ENCODE measurements around the gene SUGCT.
A peak's percentile ranks its signal among the peaks of the same experiment; 100 is the strongest.

Gene SUGCT

GRCh38 chr7:40546616-40547501 is 412.1 kb downstream of the SUGCT start:
- H3K27ac Mint-ChIP-seq: no peak overlapping the region

DNA sequence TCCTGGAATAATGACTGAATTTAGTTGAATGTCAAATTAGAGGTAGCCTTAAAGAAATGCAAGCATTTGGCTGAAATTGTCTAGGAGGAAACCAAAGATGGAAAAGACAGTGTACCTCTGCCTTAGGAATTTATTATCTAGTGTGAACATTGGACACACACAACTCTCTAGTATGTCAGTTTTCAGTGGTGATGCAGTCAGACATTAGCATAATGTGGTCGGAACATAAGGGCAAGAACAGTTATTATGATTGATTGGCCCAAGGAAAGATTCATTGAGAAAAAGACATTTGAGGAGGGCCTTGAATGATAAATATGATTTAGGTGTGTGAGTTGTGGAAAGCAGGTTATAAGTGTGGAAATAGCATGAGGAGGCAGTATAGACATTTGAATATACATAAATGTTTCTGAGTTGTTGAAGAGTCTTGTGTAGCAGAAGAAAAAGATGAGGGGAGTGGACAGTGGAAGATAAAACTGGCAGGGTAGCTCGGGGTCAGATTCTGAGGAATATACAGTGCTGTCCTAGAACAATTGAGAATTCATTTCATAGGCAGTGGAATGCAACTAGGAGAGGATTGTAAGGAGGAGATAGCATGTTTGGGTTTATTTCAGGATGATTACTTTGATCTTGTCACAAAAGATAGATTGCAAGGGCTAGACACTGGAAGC is 414.7 kb downstream of the SUGCT start:
- no peaks in the 10 kb centered on the region for H3K9me3 Mint-ChIP-seq
- no peaks in the 10 kb centered on the region for H3K36me3 Mint-ChIP-seq
- no peak for ATAC-seq
- no peaks in the 10 kb centered on the region for H3K4me1 Mint-ChIP-seq
- no peak overlapping the region for H3K4me3 Mint-ChIP-seq
- no peak overlapping the region for H3K27ac Mint-ChIP-seq
- H3K27me3 Mint-ChIP-seq: no peaks in the 10 kb centered on the region

More at GRCh38 chr7:40546616-40547501, 412.1 kb downstream of the SUGCT start:
- no peaks in the 10 kb centered on the region for H3K9me3 Mint-ChIP-seq
- ATAC-seq: no peak
- H3K4me1 Mint-ChIP-seq: no peaks in the 10 kb centered on the region
- H3K27me3 Mint-ChIP-seq: no peaks in the 10 kb centered on the region
- H3K36me3 Mint-ChIP-seq: no peaks in the 10 kb centered on the region
- no peak overlapping the region for H3K4me3 Mint-ChIP-seq

GRCh38 chr7:40551685-40552576 is 417.1 kb downstream of the SUGCT start:
- no peaks in the 10 kb centered on the region for H3K36me3 Mint-ChIP-seq
- H3K9me3 Mint-ChIP-seq: no peaks in the 10 kb centered on the region
- no peak overlapping the region for H3K27ac Mint-ChIP-seq
- peak; percentile 47 for ATAC-seq
- H3K4me3 Mint-ChIP-seq: no peak overlapping the region
- H3K4me1 Mint-ChIP-seq: no peaks in the 10 kb centered on the region
- H3K27me3 Mint-ChIP-seq: no peaks in the 10 kb centered on the region

DNA sequence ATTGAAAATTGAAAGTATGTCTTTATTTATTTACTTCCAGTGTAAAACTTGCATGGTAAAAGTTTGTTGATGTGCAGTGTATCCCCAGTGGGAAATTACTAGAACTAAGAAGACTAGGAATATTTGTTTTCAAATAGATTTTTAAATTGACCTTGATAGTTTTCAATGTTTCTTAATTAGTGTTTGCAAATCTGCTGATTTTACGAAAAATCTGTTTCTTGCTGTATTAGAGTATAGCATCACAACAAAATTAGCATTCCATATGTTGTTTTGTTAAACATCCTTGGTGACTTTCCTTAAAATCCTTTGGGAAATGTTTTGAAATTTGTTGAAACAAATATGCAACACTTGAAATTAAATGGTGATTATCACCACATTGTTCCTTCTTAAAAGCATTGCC is 425.9 kb downstream of the SUGCT start:
- Mint-ChIP-seq H3K36me3 (no peaks in the 10 kb centered on the region), H3K4me3 (no peak overlapping the region), H3K27ac (no peak overlapping the region), H3K4me1 (no peaks in the 10 kb centered on the region), H3K27me3 (no peaks in the 10 kb centered on the region), H3K9me3 (peaks cover 6% of the 10 kb centered on the region)
- ATAC-seq: no peak

GRCh38 chr7:40566879-40567278 is 432.1 kb downstream of the SUGCT start:
- Mint-ChIP-seq H3K4me1 (no peaks in the 10 kb centered on the region), H3K9me3 (peaks cover 6% of the 10 kb centered on the region), H3K27ac (no peak overlapping the region), H3K36me3 (no peaks in the 10 kb centered on the region), H3K27me3 (no peaks in the 10 kb centered on the region), H3K4me3 (no peak overlapping the region)
- no peak for ATAC-seq

DNA sequence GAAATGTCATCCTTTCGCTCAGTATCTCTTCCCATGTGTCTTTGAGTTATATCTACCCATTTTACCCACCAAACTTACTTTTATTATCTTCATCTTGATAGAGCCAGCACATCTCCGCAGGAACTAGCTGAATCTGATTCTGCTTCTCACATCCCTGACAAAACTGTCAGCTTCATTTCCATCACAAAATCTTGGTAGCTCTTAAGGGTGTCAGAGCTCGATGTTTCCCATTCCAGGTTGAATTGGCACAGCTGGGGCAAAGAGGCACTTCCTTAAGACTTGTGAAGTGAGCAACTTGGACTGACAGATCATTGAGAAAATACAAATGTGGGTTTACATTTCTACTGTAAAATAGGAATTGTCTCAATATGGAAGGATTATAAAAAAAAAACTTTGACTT is 434.5 kb downstream of the SUGCT start:
- Mint-ChIP-seq H3K4me3 (no peak overlapping the region), H3K36me3 (no peaks in the 10 kb centered on the region), H3K9me3 (no peaks in the 10 kb centered on the region), H3K27ac (no peak overlapping the region), H3K4me1 (no peaks in the 10 kb centered on the region), H3K27me3 (no peaks in the 10 kb centered on the region)
- no peak for ATAC-seq

- H3K4me3 Mint-ChIP-seq: no peak overlapping the region
- no peak for ATAC-seq
- no peaks in the 10 kb centered on the region for H3K9me3 Mint-ChIP-seq
- no peak overlapping the region for H3K27ac Mint-ChIP-seq
- no peaks in the 10 kb centered on the region for H3K4me1 Mint-ChIP-seq
- H3K36me3 Mint-ChIP-seq: no peaks in the 10 kb centered on the region
- H3K27me3 Mint-ChIP-seq: no peaks in the 10 kb centered on the region
These were observed 435.4 kb downstream of the SUGCT start for GRCh38 chr7:40570223-40570622.

DNA sequence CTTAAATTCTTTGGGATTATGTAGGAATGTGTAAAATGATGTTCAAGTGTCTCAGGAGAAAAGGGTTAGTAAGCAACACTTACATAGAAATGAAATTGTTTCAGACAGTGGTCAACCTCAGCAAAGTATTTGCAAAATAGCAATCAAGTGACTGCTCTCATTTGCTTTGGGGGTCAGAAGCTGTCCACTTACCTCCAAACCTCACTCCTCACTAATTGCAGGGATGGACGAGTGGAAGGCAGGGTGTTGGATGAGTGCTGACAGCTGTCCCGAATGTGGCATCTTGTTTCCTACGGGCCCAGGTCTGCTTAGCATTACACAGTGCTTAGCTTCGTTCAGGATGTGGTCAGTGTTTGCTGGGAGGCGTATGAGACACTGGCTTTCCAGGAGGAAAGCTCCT is 437.0 kb downstream of the SUGCT start:
- Mint-ChIP-seq H3K4me3 (no peak overlapping the region), H3K27ac (no peak overlapping the region), H3K27me3 (no peaks in the 10 kb centered on the region), H3K36me3 (no peaks in the 10 kb centered on the region), H3K4me1 (no peaks in the 10 kb centered on the region), H3K9me3 (no peaks in the 10 kb centered on the region)
- ATAC-seq: no peak

DNA sequence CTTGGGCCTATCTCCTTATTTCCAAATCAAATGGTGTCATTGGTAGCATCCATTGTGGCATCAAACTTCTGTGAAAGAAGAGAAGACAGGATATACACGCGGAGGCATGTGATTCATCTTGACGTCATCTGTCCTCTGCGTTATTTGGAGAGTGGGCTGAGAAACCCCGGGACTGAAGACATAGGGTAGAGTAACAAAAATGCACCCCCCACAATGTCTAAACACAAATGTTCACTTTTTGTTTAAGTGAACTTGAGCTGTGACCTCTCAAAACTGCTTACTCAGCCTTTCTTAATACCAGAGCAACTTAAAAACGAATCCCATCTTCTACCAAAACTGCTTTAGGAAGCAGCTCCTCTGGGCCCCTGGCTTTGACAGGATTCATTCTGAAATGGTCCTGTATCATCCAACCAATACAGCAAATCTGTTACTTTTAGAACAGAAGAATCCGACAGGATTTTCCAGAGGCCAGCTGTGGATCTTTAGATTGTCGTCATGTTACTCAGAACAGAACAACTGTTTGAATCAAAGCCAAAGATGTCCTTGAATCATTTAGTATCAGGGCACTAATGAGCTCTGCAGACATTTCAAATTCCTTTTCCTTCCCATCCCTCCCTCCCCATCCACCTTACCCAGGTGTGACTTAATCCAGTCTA is 438.1 kb downstream of the SUGCT start:
- H3K4me1 Mint-ChIP-seq: no peaks in the 10 kb centered on the region
- H3K27ac Mint-ChIP-seq: no peak overlapping the region

DNA sequence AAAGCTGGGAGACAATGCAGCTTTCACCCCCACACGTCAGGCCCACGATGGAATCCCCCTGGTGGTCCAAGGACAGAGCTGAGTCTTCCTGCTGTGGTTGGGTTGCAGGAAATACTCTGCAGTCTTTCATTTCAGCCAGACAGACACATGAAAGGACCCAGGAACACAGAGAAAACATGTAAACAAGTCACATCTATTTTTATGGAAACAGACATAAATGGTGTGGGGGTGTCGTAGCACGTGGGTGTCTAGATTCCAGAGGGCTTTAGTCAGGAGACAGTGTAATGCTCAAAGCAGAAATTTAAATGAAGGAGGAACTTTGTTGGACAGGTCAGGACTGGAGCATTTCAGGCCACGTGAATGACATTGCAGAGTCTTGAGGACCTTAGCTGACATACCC is 444.6 kb downstream of the SUGCT start:
- H3K27me3 Mint-ChIP-seq: no peaks in the 10 kb centered on the region
- H3K27ac Mint-ChIP-seq: no peak overlapping the region
- H3K36me3 Mint-ChIP-seq: no peaks in the 10 kb centered on the region

More for the DNA sequence above, 438.1 kb downstream of the SUGCT start:
- Mint-ChIP-seq H3K9me3 (peaks cover 3% of the 10 kb centered on the region), H3K4me3 (no peak overlapping the region), H3K36me3 (no peaks in the 10 kb centered on the region), H3K27me3 (no peaks in the 10 kb centered on the region)
- ATAC-seq: no peak

DNA sequence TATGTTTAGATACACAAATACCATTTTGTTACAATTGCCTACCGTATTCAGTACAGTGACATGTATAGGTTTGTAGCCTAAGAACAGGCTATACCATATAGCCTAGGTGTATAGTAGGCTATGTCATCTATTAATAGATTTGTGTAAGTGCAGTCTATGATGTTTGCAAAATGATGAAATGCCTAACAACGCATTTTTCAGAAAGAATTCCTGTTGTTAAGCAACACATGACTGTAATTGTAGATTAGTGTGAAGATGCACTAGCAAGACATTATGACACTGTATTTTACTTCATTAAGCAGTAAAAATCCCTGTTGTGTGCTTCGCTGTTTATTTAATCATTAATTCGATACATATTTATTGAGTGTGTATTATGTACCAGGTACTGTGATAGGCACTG is 446.0 kb downstream of the SUGCT start:
- Mint-ChIP-seq H3K27me3 (no peaks in the 10 kb centered on the region), H3K4me1 (no peaks in the 10 kb centered on the region)
- no peak for ATAC-seq

More for the DNA sequence above, 444.6 kb downstream of the SUGCT start:
- no peak for ATAC-seq
- Mint-ChIP-seq H3K4me3 (no peak overlapping the region), H3K4me1 (no peaks in the 10 kb centered on the region), H3K9me3 (peaks cover 3% of the 10 kb centered on the region)

GRCh38 chr7:40582539-40582938 is 447.7 kb downstream of the SUGCT start:
- Mint-ChIP-seq H3K36me3 (no peaks in the 10 kb centered on the region), H3K4me3 (no peak overlapping the region), H3K27me3 (no peaks in the 10 kb centered on the region), H3K9me3 (no peaks in the 10 kb centered on the region), H3K27ac (no peak overlapping the region), H3K4me1 (no peaks in the 10 kb centered on the region)
- no peak for ATAC-seq

More for the DNA sequence above, 446.0 kb downstream of the SUGCT start:
- no peak overlapping the region for H3K4me3 Mint-ChIP-seq
- H3K36me3 Mint-ChIP-seq: no peaks in the 10 kb centered on the region
- H3K27ac Mint-ChIP-seq: no peak overlapping the region
- peaks cover 3% of the 10 kb centered on the region for H3K9me3 Mint-ChIP-seq

GRCh38 chr7:40583667-40584444 is 449.1 kb downstream of the SUGCT start:
- H3K36me3 Mint-ChIP-seq: no peaks in the 10 kb centered on the region
- H3K27ac Mint-ChIP-seq: no peak overlapping the region
- H3K4me3 Mint-ChIP-seq: no peak overlapping the region
- no peaks in the 10 kb centered on the region for H3K27me3 Mint-ChIP-seq
- no peak for ATAC-seq
- H3K4me1 Mint-ChIP-seq: no peaks in the 10 kb centered on the region
- H3K9me3 Mint-ChIP-seq: no peaks in the 10 kb centered on the region
